Lower leg skin (tissue), 3 donors: ENCODE data around the gene LEF1.

Experiments used
- CTCF ChIP-seq, 3 donors: fragments of 450-650 bp; IDR thresholded peaks; one replicate each; pipeline ENCODE4 v1.5.1; 2016; ENCODE audit warnings: antibody characterized with exemption in 3 of 3, mild to moderate bottlenecking in 3 of 3, moderate library complexity in 2 of 3
- POLR2A ChIP-seq, 2 donors: fragments of 450-650 bp; IDR thresholded peaks; one replicate each; pipeline ENCODE4 v1.6.1; 2016 to 2017; ENCODE audit warnings: antibody characterized with exemption in 2 of 2, mild to moderate bottlenecking in 1 of 2, moderate library complexity in 1 of 2

DNA sequence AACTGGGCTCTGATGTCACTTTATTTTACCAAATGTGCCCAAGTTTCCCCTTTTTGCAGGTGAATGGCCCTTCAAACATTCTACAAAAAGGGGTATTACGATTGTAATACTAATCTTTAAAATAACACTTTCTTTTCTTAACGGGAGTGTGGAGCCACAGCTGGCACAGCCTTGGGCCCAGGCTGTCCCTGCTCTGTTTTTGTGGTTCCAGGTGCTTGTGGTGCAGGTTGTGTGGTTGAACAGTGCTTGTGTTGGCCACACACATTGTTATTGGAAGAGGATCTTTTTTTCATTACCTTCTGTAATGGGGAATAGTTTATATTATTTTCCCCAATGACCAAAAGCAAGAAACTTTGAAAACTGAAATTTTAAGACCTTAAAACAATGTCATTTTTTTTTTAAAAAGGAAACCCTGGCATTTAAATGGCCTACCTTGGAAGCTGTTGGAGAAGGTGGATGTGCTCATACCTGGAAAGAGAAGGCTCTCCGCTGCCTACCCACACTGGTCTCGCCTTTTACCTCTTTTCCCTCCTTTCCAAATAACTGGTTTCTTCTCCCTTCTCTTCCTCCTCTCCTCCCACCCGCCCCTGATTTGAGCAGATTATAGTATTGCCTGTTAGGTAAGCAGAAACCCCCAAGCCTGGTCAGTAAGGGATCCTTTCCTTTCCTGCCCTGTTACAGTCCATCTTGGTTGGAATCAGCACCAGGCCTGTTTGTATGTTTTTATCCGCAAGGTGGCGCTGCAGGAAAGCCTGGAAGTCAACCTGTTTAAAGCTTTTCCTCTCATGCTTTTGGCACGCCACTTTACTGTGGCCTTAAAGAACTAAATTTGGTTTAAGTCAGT lies 150.5 kb downstream of the LEF1 start:
- TF ChIP-seq CTCF (IDR thresholded peaks at IDR 0.05) (no peak), POLR2A (IDR thresholded peaks at IDR 0.05) (no peak)
